ENCODE results near the gene ARSJ. TPM values are rescaled to one million over a fixed set of nuclear protein-coding genes. Genes with fewer than 3 reads are reported as not detected.

Gene ARSJ
- polyA plus RNA-seq, 3 donors, result not detected

- DNase-seq, result no peak
- H3K27me3 Mint-ChIP-seq (ENCODE audit: low read depth in 3 of 3), result no peaks in the 10 kb centered on the region
- peaks cover 0 to 4% (median 0%) of the 10 kb centered on the region in 7 donors for H3K9me3 Mint-ChIP-seq
- H3K36me3 Mint-ChIP-seq, result no peaks in the 10 kb centered on the region
- Histone ChIP-seq H3K4me2 (replicated peaks; ENCODE audit: extremely low read depth, low read length, poor library complexity, severe bottlenecking) (no peak overlapping the region), H4K20me1 (ENCODE audit: insufficient read depth, low read length) (no peaks in the 10 kb centered on the region), H3K79me2 (ENCODE audit: insufficient read depth, low read length) (no peaks in the 10 kb centered on the region), H3K27ac (ENCODE audit: low read depth in 1 of 2, low read length in 2 of 2) (no peak overlapping the region), H3K27me3 (ENCODE audit: control insufficient read depth in 2 of 2, insufficient read depth in 2 of 2, low read length in 2 of 2) (no peaks in the 10 kb centered on the region), H3K36me3 (replicated peaks in 1 of 2; ENCODE audit: control insufficient read depth in 1 of 2, insufficient read depth in 2 of 2, low read length in 2 of 2) (no peaks in the 10 kb centered on the region), H3K9ac (ENCODE audit: insufficient read depth, low read length, poor library complexity, severe bottlenecking) (no peak overlapping the region), H3K4me1 (ENCODE audit: control insufficient read depth in 1 of 2, insufficient read depth in 2 of 2, low read length in 2 of 2) (no peaks in the 10 kb centered on the region), H3K9me3 (replicated peaks in 1 of 2; ENCODE audit: control insufficient read depth in 1 of 2, insufficient read depth in 1 of 2, low read length in 2 of 2) (no peaks in the 10 kb centered on the region), H2AFZ (ENCODE audit: insufficient read depth, low read depth, low read length, poor library complexity, severe bottlenecking) (no peak overlapping the region), H3K4me3 (replicated peaks in 1 of 3; ENCODE audit: low read depth in 2 of 3, low read length in 3 of 3) (no peak overlapping the region)
- TF ChIP-seq, protein P1, sequence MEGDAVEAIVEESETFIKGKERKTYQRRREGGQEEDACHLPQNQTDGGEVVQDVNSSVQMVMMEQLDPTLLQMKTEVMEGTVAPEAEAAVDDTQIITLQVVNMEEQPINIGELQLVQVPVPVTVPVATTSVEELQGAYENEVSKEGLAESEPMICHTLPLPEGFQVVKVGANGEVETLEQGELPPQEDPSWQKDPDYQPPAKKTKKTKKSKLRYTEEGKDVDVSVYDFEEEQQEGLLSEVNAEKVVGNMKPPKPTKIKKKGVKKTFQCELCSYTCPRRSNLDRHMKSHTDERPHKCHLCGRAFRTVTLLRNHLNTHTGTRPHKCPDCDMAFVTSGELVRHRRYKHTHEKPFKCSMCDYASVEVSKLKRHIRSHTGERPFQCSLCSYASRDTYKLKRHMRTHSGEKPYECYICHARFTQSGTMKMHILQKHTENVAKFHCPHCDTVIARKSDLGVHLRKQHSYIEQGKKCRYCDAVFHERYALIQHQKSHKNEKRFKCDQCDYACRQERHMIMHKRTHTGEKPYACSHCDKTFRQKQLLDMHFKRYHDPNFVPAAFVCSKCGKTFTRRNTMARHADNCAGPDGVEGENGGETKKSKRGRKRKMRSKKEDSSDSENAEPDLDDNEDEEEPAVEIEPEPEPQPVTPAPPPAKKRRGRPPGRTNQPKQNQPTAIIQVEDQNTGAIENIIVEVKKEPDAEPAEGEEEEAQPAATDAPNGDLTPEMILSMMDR (IDR thresholded peaks at IDR 0.05), result no peak
- intact Hi-C loops (cut with micrococcal nuclease), result no loop called here
- H3K4me3 Mint-ChIP-seq, result no peak overlapping the region
- H3K4me1 Mint-ChIP-seq, result peaks cover 3% of the 10 kb centered on the region
- no peak overlapping the region for H3K27ac Mint-ChIP-seq
- no CpG with 5 or more reads among the region's 1 CpG for WGBS (ENCODE audit: insufficient coverage)
Measured at GRCh38 chr4:114019969-114020358, 40.5 kb upstream of the ARSJ start.

DNA sequence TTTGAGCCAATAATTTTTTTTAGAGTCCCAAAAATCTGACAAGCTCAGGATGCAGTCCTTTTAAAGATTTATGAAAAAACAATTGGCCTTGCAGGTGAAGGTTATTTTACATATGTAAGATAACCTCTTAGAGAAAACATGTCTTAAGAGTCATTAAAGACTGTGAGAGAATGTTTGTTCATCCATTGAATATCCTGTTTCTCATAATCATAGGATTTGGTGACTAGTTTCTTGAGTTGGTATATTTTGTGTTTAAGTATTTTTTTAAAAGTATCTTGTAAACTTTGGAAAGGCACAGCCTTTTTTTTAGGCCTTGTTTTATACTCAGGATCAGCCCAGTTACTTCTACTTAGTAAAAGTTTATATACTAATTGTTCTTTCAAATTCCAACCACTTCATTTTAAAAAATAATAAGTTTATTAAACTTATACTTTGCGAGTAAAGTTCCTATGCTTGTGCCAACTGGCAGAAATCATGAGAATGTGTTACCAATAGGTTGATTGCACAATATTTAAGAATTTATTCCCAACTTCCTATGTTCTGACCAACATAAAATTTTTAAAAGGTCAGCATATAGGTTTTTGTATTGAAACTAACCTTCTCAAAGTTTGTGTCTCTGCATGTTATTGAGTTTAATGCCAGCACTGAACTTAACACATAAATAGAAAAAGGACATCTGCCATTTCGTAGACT, 40.0 kb upstream of the ARSJ start:
- Histone ChIP-seq H3K9ac (ENCODE audit: insufficient read depth, low read length, poor library complexity, severe bottlenecking) (no peak overlapping the region), H3K9me3 (replicated peaks in 1 of 2; ENCODE audit: control insufficient read depth in 1 of 2, insufficient read depth in 1 of 2, low read length in 2 of 2) (no peaks in the 10 kb centered on the region), H3K79me2 (ENCODE audit: insufficient read depth, low read length) (no peaks in the 10 kb centered on the region), H3K27ac (ENCODE audit: low read depth in 1 of 2, low read length in 2 of 2) (no peak overlapping the region), H3K4me2 (replicated peaks; ENCODE audit: extremely low read depth, low read length, poor library complexity, severe bottlenecking) (no peak overlapping the region), H3K36me3 (replicated peaks in 1 of 2; ENCODE audit: control insufficient read depth in 1 of 2, insufficient read depth in 2 of 2, low read length in 2 of 2) (no peaks in the 10 kb centered on the region), H3K4me3 (replicated peaks in 1 of 3; ENCODE audit: low read depth in 2 of 3, low read length in 3 of 3) (no peak overlapping the region), H3K4me1 (ENCODE audit: control insufficient read depth in 1 of 2, insufficient read depth in 2 of 2, low read length in 2 of 2) (no peaks in the 10 kb centered on the region), H3K27me3 (ENCODE audit: control insufficient read depth in 2 of 2, insufficient read depth in 2 of 2, low read length in 2 of 2) (no peaks in the 10 kb centered on the region), H4K20me1 (ENCODE audit: insufficient read depth, low read length) (no peaks in the 10 kb centered on the region), H2AFZ (ENCODE audit: insufficient read depth, low read depth, low read length, poor library complexity, severe bottlenecking) (no peak overlapping the region)
- Mint-ChIP-seq H3K36me3 (no peaks in the 10 kb centered on the region), H3K9me3 (peaks cover 0 to 4% (median 0%) of the 10 kb centered on the region in 7 donors), H3K27ac (no peak overlapping the region), H3K27me3 (ENCODE audit: low read depth in 3 of 3) (no peaks in the 10 kb centered on the region), H3K4me3 (no peak overlapping the region), H3K4me1 (peaks cover 3% of the 10 kb centered on the region)
- TF ChIP-seq, protein P1 (IDR thresholded peaks at IDR 0.05), result no peak
- WGBS (ENCODE audit: insufficient coverage), result no CpG with 5 or more reads among the region's 2 CpGs
- intact Hi-C loops (cut with micrococcal nuclease), result no loop called here
- no peak for DNase-seq

Data from CD14-positive monocyte (primary cell).